GM21360 (cell line): Measurements from ENCODE around the gene GLRA3.
"Not testable (repeated sequence)": the region's sequence is repeated elsewhere in the genome, so short reads cannot be mapped to it uniquely, and the experiment has no call there.

Source experiments
- ATAC-seq: cut with Tn5 transposase; IDR thresholded peaks from one replicate; pipeline ENCODE4 v1.9.1; 2021; ENCODE audit warnings: mild to moderate bottlenecking, moderate library complexity; ENCODE audit not compliant: unreplicated experiment

The GLRA3 gene

GRCh38 chr4:174669270-174669669 lies 159.8 kb downstream of the GLRA3 start:
- ATAC-seq: no peak

DNA sequence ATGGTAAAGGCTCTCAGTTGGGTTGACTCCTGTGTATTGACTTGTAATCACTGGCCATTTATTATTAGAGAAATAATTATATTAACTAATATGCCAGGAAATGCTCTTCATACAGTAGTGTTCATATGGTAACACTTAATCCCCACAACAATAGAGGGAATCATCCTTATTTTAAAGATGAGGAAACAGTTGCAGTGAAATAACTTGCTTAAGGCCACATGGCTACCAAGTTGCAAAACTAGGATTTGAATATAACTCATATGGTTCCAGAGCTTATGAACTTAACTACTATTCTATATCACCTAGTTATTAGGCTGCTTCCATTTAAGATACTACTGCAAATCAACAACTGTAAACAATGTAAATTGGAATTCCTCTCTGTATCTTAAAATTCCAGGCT lies 163.2 kb downstream of the GLRA3 start:
- ATAC-seq: no peak

GRCh38 chr4:174663216-174663615 lies 165.8 kb downstream of the GLRA3 start:
- no peak for ATAC-seq

DNA sequence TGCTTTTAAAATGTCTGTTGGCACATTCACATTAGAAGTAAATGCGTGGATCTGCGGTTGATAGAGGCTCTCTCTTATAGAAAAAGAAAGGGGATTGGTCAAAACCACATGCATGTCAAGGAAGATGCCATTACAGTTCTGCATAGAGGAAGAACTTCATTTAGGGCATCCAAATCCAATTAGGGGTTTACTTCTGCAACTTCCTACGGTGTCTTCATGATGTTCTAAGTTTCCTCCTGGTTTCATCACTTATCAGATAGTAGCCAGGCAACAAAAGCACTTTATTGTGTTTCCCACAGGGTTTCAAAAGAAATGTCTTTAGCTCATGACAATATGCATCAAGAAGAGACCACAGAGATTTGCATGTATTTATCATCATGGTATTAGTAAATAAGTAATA lies 170.8 kb downstream of the GLRA3 start:
- ATAC-seq: no peak

DNA sequence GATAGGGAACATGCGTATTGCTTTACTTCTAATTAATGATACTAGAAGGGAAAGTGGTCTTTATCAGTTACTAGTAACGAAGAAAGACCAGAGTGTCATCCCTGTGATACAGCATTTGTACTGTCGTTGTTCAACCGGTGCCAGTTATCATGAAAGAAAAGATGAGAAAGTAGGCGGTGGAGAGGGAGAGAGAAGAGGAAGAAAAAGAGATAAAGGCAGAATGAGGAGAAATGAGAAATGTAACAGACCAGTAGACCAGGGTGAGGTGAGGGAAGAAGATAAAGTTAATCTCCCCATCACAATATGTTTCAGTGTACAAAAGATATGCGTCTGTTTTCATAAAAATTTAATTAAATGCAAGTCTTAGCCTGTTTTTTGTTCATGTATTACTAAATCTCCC lies 171.6 kb downstream of the GLRA3 start:
- no peak for ATAC-seq

DNA sequence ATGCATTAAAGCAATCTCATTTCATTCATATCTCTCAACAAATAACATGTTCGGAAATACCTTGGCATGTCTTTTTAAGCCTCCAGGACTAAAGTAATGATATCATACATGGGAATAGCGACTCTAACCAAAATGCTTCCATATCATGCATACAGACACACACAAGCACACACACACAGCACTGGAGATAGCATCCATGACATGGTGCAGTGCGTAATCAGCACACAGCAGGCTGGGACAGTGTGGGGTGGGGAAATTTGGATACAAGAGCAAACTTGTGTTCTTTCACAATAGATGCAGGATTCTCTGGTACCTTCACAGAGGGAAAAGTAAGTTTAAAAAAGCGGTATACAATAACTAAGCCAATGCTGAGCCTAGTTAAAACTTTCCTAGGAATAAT lies 174.4 kb downstream of the GLRA3 start:
- no peak for ATAC-seq

- no peak for ATAC-seq
Observed at GRCh38 chr4:174650711-174651355, 178.2 kb downstream of the GLRA3 start.

DNA sequence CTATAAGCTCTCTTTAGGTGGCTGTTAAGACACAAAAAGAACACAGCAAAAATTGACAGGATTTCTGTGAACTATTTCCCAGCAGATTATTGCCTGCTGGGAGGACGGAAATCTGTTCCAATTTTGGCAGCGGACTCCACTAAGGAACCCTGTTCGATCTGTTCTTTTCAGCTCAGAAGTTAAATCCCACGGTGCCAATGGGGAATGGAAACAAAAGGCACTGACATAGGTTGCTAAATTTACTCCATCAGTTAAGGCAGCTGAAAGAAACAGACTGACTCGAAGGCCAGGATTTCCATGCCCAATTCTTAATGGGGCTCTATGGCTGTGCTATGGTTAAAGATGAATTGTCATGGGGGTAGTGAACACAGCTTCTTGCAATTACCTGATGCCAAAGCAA lies 180.2 kb downstream of the GLRA3 start:
- ATAC-seq: no peak

- no peak for ATAC-seq
Observed at GRCh38 chr4:174646326-174646725, 182.7 kb downstream of the GLRA3 start.

- ATAC-seq: no peak
Observed at GRCh38 chr4:174640146-174640545, 188.9 kb downstream of the GLRA3 start.

- no peak for ATAC-seq
Observed at GRCh38 chr4:174635732-174636131, 193.3 kb downstream of the GLRA3 start.

DNA sequence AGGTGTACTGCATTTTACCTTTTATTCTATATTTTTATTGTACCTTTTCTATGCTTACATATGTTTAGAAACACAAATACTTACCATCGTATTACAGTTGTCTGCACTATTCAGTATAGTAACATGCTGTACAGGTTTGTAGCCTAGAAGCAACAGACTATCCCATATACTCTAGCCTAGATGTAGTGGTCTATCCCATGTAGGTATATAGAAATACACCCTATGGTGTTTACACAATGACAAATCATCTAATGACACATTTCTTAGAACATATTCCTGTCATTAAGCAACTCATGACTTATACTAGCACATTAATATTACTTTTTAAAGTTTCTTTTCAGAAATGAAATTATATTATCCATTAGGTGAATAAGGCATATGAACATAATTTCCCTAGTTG lies 195.6 kb downstream of the GLRA3 start:
- ATAC-seq: no peak

DNA sequence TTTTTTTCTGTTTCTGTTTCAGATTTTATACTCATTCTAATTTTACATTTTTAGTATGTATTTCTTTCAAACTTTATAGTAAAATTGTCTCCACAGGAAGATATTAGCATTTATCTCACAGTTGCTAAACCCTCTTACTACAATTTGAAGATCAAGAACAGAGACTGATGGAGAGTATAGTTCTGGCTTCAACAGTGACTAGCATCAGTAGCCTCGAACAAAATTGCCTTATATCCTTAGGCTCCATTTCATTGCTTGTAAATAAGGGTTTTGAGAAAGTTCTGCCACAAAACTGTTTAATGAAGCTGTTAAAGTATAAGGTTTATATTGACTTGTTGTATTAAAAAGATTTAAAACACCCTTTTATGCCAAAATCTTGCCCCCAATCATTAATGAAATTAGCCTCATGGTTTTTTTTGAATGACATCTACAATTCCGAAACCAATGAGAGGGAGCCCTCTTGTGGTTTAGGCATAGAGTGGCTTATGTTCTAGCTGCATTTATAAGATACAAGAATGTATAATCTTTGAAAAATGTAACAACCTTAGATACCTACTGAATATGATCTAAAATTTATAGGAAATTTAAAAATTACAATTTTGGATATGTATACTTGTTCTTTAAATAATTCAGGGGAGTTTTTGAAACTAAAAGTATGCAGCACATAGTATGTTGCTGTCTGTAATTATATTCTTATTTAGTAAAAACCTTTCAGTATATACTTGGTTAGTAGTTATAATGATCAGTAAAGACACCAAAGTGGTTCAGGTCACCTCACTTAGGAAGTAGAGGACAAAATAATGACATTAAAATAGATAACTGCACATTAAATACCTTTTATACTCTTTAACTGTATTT lies 196.9 kb downstream of the GLRA3 start:
- ATAC-seq: no peak

DNA sequence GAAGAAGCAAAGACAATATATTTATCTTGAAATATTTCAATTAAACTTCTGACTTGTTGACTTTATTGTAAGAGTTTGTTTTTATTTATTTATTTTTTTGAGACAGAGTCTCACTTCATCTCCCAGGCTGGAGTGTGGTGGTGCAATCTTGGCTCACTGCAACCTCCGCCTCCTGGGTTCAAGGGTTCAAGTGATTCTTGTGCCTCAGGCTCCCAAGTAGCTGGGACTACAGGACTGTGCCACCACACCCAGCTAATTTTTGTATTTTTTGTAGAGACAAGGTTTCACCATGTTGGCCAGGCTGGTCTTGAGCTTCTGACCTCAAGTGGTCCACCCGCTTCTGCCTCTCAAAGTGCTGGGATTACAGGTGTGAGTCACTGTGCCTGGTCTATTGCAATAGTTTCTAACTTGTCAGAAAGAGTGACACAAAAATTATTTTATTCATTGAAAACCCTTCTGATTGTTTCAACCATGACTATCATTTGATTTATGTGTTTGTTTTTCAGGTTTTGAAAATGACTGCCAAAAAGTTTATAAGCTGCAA lies 199.1 kb downstream of the GLRA3 start:
- ATAC-seq: not testable (repeated sequence)

DNA sequence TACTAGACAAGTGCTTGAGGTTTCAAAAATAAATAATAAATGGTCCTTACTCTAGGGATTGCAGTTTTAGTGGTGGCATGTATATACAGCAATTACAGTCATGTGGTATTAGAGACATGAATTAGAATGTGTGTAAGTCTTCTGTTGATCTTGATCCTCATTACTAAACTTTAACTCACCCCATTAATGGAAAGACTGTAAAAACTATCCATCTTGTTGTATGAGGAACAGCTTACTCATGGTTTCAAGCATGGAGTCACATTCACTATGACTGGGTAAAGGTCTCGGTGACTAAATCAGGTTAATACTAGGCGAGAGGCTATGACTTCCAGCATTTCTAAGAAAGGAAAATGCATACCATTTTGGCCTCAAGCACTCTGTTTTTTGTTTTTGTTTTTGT lies 199.8 kb downstream of the GLRA3 start:
- no peak for ATAC-seq

DNA sequence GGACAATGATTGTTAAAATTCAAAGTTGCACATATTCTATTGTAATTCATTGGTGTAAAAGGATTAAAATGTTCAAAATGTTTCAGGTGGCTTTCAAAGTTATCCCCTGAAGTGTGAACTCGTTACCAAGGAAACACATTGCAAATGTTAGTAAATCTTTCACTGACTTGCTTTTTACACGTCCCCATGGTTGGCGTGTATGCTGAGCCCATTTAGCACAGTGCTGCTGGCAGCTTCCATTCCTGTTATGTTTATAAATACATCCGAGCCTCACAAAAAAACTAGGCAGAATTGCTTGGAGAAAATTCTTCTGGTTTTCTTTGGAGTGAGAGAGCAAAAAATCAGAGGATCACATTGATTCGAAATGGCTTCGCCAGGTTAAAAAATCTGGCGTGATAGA lies 200.9 kb downstream of the GLRA3 start:
- no peak for ATAC-seq

DNA sequence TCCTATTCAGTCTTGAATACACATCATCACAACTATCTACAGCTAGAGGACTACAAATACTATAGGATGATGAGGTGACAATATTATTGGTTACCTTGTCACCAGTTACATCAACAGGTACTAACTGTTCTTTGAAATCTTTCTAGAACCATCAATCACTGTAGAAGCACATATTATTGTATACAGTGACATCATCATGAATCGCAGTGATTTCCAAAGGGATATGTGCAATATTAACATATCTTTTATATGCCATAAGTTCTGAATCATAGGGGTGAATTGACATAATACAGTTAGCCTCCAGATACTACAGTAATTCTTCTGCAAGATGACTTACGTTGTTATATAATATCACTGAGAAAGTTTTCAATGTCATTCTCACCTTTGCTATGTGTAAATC lies 201.6 kb downstream of the GLRA3 start:
- ATAC-seq: no peak

DNA sequence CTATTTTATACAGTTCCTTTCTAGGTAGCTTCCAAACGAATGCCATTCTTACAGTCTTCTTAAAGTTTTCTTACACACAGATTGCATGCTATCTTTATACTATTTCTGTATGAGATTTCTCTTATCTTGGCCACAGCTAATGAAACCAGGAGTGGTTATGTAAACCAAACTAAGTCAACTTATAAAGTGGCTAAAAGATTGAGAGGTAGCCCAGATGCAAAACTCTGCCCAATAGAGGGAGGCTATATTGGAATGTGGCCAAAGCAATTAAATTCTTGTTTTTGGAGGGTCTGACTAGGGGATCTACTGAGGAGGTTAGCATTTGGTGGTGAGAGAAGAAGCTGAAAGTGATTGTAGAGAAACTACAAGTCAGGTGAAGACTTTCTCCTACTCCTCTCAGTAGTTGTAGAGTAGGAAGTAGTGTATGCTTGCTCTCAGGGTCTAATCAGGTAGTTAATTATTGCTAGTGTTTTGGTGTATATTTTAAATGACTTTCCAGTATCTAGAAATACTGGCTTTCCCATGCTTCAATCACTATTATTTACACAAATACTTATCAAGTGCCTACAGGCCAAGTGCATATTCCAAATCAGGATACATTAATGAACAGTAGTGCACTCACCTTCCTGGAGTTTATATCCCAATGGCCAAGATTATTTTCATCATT lies 202.6 kb downstream of the GLRA3 start:
- no peak for ATAC-seq

DNA sequence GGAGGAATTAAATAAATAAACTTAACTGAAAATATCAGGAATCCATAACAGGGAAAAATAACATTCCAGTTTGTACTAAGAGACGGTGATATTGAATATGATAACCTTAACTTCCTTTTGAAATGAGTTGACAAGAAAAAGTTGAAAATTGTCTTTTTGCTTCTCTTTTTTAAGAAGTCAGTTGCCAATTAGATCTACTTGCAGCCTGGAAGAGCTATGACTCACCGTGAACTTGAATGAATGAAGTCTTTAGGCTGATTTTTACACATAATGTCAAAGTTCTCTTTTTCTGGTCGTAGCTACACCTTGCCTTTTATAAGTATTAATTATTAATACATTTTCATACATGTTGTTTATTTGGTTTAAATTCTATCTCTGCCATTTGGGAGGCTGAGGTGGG lies 212.4 kb downstream of the GLRA3 start:
- ATAC-seq: no peak

DNA sequence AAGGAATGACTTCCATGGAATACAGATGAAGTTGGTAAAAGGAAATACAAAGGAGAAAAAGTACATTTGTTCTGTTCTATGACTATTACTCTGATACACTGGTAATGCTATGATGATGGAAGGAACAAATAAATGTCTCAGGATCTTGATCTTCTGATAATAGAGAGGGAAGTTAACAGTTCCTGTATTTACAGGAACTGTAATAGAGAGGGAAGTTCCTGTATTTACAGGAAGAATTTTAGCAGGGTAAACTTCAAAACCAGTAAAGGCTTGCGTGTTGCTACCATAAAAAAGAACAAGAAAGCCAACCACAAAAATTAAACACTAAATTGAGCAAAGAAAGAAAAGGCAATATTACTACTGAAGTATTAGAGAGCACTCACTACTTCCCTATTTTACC lies 215.1 kb downstream of the GLRA3 start:
- no peak for ATAC-seq

GRCh38 chr4:174611792-174612191 lies 217.3 kb downstream of the GLRA3 start:
- no peak for ATAC-seq

GRCh38 chr4:174607792-174608191 lies 221.3 kb downstream of the GLRA3 start:
- ATAC-seq: no peak
